ENCODE results near the gene KIF21A. TPM values are rescaled to one million over a fixed set of nuclear protein-coding genes. Genes with fewer than 3 reads are reported as not detected.

KIF21A gene
- total RNA-seq, 1 donor from 2014 or later = 14.5 TPM

DNA sequence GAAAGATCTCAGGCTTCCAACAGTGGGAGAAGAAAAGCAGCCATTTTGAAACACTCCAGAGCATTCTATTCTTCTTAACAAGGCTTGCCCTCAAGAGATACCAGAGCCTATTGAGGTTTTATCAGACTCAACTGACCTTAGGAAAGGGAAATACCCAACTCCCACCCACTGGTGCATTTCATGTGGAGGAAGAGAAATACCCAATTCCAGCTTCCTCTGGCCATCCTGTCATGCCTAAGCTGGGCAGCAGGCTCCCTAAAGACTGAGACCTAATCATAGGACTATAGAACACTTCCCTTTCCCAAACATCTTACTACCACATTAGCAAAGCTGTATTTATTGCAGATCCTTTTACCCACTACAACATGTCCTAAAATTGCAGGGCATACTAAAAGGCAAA, 164.5 kb downstream of the KIF21A start:
- H3K4me3 ChIP-seq (ENCODE audit: low read depth, low read length) = no peak overlapping the region
- TF ChIP-seq, protein P1, sequence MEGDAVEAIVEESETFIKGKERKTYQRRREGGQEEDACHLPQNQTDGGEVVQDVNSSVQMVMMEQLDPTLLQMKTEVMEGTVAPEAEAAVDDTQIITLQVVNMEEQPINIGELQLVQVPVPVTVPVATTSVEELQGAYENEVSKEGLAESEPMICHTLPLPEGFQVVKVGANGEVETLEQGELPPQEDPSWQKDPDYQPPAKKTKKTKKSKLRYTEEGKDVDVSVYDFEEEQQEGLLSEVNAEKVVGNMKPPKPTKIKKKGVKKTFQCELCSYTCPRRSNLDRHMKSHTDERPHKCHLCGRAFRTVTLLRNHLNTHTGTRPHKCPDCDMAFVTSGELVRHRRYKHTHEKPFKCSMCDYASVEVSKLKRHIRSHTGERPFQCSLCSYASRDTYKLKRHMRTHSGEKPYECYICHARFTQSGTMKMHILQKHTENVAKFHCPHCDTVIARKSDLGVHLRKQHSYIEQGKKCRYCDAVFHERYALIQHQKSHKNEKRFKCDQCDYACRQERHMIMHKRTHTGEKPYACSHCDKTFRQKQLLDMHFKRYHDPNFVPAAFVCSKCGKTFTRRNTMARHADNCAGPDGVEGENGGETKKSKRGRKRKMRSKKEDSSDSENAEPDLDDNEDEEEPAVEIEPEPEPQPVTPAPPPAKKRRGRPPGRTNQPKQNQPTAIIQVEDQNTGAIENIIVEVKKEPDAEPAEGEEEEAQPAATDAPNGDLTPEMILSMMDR (conservative IDR thresholded peaks at IDR 0.05; ENCODE audit: low read depth, low read length) = no peak
- DNase-seq (ENCODE audit: low read depth) = no peak

DNA sequence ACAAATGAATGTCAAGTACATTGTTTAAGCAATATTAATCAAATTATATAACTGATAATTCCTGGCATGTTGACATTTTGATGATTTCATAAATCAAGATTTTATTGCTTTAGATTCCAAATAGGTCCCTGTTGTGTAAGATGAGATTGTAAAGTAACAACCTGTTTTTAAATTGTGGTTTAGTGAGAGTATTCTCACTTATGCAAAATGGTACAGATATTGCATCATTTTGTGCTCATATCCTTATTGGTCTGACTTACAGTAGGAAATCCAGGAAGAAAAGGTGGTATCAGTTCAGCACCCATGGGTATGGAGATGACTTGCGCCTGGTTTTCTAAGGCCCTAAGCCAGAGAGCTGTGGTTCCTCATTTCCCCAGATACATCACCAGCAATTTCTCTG, 165.5 kb downstream of the KIF21A start:
- TF ChIP-seq, protein P1 (conservative IDR thresholded peaks at IDR 0.05; ENCODE audit: low read depth, low read length) = no peak
- no peak overlapping the region for H3K4me3 ChIP-seq (ENCODE audit: low read depth, low read length)
- DNase-seq (ENCODE audit: low read depth) = no peak

DNA sequence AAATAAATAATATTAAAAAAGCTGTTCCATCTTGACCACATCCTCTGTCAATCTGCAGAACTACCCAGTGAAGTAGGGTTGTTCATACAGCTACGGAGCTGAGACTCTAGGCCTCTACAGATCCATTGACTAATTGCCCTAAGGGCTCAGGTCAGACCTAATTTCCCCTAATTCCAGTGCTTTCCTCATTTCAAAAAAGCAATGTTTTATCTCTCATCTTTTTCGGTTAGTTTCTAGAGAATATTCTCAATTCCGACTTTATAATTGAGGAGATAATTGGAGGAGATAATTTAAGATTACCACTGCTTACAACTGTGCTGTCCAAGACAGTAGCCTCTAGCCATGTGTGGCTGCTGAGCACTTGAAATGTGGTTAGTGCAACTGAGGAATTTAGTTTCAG, 167.1 kb downstream of the KIF21A start:
- TF ChIP-seq, protein P1 (conservative IDR thresholded peaks at IDR 0.05; ENCODE audit: low read depth, low read length) = no peak
- no peak overlapping the region for H3K4me3 ChIP-seq (ENCODE audit: low read depth, low read length)
- DNase-seq (ENCODE audit: low read depth) = no peak

DNA sequence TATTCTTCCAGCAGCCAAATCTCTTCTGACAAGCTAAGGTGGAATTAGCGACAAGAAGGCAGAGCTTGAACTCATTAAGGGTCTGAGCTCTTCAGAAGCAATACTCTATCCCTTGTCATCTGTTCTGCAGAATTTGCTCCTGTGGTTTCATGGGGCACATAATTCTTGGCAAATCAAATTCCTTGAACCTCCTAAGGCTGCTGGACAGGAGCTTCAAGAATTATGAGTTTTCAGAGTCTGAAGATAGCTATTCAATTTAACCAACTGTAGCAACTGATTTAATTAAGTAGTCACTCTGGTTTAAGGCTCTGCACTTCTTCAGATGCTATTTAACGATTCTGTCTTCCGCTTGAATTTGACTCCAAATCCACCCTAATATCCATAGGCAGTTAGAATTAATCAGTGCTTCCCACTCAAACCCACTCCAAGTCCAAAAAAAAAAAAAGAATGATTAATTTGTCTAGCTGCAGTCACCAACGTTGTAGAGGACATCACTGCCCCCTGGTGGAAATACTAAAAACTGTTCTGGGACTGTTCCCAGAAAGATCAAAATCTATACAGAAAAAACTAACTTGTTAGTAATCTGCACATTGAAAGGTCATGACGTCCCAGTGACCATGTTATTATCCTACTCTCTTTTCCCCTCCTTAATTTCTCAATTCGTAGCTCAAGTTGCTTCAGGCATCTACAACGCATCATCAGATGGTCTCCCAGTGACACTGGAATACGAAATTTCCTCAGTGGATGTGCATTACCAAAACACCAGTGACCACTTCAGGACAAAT, 169.9 kb downstream of the KIF21A start:
- H3K4me3 ChIP-seq (ENCODE audit: low read depth, low read length) = no peak overlapping the region
- TF ChIP-seq, protein P1 (conservative IDR thresholded peaks at IDR 0.05; ENCODE audit: low read depth, low read length) = peak; percentile 76
- DNase-seq (ENCODE audit: low read depth) = no peak

DNA sequence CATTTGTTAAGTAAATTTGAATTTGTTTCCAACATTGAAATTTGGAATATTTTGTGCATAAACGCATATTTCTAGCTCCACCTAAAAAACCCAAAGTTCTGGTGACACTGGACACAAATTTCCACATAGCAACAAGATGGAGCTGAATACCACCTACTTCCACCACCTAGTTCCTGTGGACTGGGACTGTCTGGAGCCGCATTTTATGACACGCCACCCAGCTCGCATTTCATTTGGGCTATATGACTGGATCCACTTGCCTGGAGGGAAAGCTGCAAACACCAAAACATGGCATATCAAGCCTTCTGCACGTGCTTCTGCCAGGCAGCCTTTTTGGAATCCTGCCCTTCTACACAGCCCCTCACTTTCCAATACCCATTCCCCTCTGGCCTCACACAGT, 173.4 kb downstream of the KIF21A start:
- TF ChIP-seq, protein P1 (conservative IDR thresholded peaks at IDR 0.05; ENCODE audit: low read depth, low read length) = no peak
- no peak overlapping the region for H3K4me3 ChIP-seq (ENCODE audit: low read depth, low read length)
- DNase-seq (ENCODE audit: low read depth) = no peak

DNA sequence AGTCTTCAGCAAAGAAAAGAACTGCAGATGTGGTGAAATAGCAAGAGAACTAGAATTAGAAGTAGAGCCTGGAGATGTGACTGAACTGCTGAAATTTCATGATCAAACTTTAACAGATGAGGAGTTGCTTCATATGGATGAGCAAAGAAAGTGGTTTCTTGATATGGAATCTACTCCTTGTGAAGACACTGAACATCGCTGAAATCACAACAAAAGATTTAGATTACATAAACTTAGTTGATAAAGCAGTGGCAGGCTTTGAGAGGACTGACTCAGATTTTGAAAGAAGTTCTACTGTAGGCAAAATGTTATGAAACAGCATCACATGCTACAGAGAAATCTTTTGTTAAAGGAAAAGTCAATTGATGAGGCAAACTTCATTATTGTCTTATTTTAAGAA, 175.0 kb downstream of the KIF21A start:
- TF ChIP-seq, protein P1 (conservative IDR thresholded peaks at IDR 0.05; ENCODE audit: low read depth, low read length) = no peak
- DNase-seq (ENCODE audit: low read depth) = no peak
- no peak overlapping the region for H3K4me3 ChIP-seq (ENCODE audit: low read depth, low read length)

DNA sequence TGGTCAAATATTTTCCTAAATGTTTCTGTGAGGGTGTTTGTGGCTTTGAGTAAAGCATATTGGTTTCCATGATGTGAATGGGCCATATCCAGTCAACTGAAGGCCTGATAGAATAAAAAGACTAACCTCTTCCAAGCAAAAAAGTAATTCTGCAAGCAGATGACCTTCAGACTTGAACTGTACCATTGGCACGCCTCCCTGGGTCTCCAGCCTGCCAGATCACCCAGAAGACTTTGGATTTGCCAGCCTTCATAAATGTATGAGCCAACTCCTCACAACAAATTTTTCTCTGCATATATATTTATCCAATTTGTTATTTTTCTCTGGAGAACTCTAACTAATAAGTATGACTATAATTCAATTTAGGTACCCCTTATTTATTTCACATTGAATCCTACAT, 190.3 kb downstream of the KIF21A start:
- DNase-seq (ENCODE audit: low read depth) = no peak
- no peak overlapping the region for H3K4me3 ChIP-seq (ENCODE audit: low read depth, low read length)
- TF ChIP-seq, protein P1 (conservative IDR thresholded peaks at IDR 0.05; ENCODE audit: low read depth, low read length) = no peak

Measured in epithelial cell of proximal tubule (primary cell).